Measurements from ENCODE around the gene FILIP1L.

FILIP1L gene

GRCh38 chr3:99953596-99953995, 160.7 kb downstream of the FILIP1L start:
- no peak for DNase-seq (ENCODE audit: low read depth, low spot score)

GRCh38 chr3:99952306-99952705, 162.0 kb downstream of the FILIP1L start:
- DNase-seq (ENCODE audit: low read depth, low spot score), result no peak

- DNase-seq (ENCODE audit: low read depth, low spot score), result no peak
These were observed 162.6 kb downstream of the FILIP1L start for GRCh38 chr3:99951701-99952100.

- no peak for DNase-seq (ENCODE audit: low read depth, low spot score)
These were observed 163.4 kb downstream of the FILIP1L start for GRCh38 chr3:99950921-99951320.

- DNase-seq (ENCODE audit: low read depth, low spot score), result no peak
These were observed 164.2 kb downstream of the FILIP1L start for GRCh38 chr3:99949956-99950670.

GRCh38 chr3:99948467-99949089, 165.7 kb downstream of the FILIP1L start:
- DNase-seq (ENCODE audit: low read depth, low spot score), result no peak

- DNase-seq (ENCODE audit: low read depth, low spot score), result no peak
These were observed 166.9 kb downstream of the FILIP1L start for GRCh38 chr3:99947356-99947755.

- no peak for DNase-seq (ENCODE audit: low read depth, low spot score)
These were observed 168.8 kb downstream of the FILIP1L start for GRCh38 chr3:99945328-99945995.

- DNase-seq (ENCODE audit: low read depth, low spot score), result no peak
These were observed 170.2 kb downstream of the FILIP1L start for GRCh38 chr3:99943931-99944761.

- no peak for DNase-seq (ENCODE audit: low read depth, low spot score)
These were observed 173.1 kb downstream of the FILIP1L start for GRCh38 chr3:99941211-99941610.

- no peak for DNase-seq (ENCODE audit: low read depth, low spot score)
These were observed 174.0 kb downstream of the FILIP1L start for GRCh38 chr3:99940350-99940749.

- DNase-seq (ENCODE audit: low read depth, low spot score), result no peak
These were observed 174.4 kb downstream of the FILIP1L start for GRCh38 chr3:99939876-99940275.

GRCh38 chr3:99938270-99938911, 175.9 kb downstream of the FILIP1L start:
- no peak for DNase-seq (ENCODE audit: low read depth, low spot score)

GRCh38 chr3:99934975-99935797, 179.1 kb downstream of the FILIP1L start:
- no peak for DNase-seq (ENCODE audit: low read depth, low spot score)

GRCh38 chr3:99933971-99934750, 180.1 kb downstream of the FILIP1L start:
- no peak for DNase-seq (ENCODE audit: low read depth, low spot score)

- no peak for DNase-seq (ENCODE audit: low read depth, low spot score)
These were observed 183.2 kb downstream of the FILIP1L start for GRCh38 chr3:99931059-99931458.

- DNase-seq (ENCODE audit: low read depth, low spot score), result no peak
These were observed 184.6 kb downstream of the FILIP1L start for GRCh38 chr3:99929745-99930139.

GRCh38 chr3:99928771-99929744, 185.2 kb downstream of the FILIP1L start:
- DNase-seq (ENCODE audit: low read depth, low spot score), result no peak
